ENCODE data around the gene NUP133.

The NUP133 gene

GRCh38 chr1:229550812-229551567, 42.8 kb upstream of the NUP133 start:
- H3K4me3 ChIP-seq (ENCODE audit: low read depth, low read length), result no peak overlapping the region
- H3K36me3 ChIP-seq, result peaks cover 23% of the 10 kb centered on the region
- no peak for DNase-seq
- H3K4me1 ChIP-seq, result no peaks in the 10 kb centered on the region; the same call in 1 of the 2 replicates
- H3K9me3 ChIP-seq, result no peaks in the 10 kb centered on the region
- H3K27me3 ChIP-seq, result no peaks in the 10 kb centered on the region
- TF ChIP-seq, protein P1, sequence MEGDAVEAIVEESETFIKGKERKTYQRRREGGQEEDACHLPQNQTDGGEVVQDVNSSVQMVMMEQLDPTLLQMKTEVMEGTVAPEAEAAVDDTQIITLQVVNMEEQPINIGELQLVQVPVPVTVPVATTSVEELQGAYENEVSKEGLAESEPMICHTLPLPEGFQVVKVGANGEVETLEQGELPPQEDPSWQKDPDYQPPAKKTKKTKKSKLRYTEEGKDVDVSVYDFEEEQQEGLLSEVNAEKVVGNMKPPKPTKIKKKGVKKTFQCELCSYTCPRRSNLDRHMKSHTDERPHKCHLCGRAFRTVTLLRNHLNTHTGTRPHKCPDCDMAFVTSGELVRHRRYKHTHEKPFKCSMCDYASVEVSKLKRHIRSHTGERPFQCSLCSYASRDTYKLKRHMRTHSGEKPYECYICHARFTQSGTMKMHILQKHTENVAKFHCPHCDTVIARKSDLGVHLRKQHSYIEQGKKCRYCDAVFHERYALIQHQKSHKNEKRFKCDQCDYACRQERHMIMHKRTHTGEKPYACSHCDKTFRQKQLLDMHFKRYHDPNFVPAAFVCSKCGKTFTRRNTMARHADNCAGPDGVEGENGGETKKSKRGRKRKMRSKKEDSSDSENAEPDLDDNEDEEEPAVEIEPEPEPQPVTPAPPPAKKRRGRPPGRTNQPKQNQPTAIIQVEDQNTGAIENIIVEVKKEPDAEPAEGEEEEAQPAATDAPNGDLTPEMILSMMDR (IDR thresholded peaks at IDR 0.05; ENCODE audit: low read depth, low read length), result no peak

DNA sequence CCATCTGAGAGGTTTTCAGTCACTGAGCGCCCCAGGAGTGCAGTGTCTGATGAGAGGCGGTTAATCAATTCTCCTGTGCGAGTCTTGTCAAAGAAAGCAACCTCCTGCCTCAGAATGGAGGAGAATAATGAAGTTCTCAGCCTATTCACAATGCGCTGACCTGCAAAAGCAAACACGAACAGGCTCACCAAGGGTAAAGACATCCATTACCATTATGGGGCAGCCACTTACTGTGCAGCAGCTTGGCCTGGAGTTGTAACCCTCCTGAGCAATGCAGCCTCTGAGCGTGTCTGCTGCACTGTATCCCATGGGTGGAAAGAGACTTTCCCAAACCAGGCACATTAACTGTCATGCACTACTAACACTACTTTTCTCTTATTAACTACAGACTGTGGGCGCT, 39.4 kb upstream of the NUP133 start:
- DNase-seq, result no peak
- no peaks in the 10 kb centered on the region for H3K9me3 ChIP-seq
- no peaks in the 10 kb centered on the region for H3K4me1 ChIP-seq
- TF ChIP-seq, protein P1 (IDR thresholded peaks at IDR 0.05; ENCODE audit: low read depth, low read length), result no peak
- H3K4me3 ChIP-seq (ENCODE audit: low read depth, low read length), result no peak overlapping the region
- no peaks in the 10 kb centered on the region for H3K27me3 ChIP-seq
- H3K36me3 ChIP-seq, result peaks cover 32% of the 10 kb centered on the region

DNA sequence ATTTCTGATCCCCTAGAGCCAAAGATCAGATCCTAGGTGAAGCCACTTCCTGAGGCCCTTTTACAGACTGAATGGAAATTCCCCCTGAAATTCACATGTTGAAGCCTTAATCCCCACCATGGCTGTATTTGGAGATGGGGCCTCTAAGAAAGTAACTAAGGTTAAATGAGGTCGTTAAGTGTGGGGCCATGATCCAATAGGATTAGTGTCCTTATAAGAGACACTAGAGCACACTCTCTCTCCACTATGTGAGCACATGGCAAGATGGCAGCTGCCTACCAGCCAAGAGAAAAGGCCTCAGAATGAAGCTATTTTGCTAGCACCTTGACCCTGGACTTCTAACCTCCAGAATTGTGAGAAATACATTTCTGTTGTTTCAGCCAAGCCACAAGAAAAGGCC, 36.4 kb upstream of the NUP133 start:
- peaks cover 36% of the 10 kb centered on the region for H3K36me3 ChIP-seq
- TF ChIP-seq, protein P1 (IDR thresholded peaks at IDR 0.05; ENCODE audit: low read depth, low read length), result no peak
- H3K27me3 ChIP-seq, result no peaks in the 10 kb centered on the region
- no peaks in the 10 kb centered on the region for H3K4me1 ChIP-seq
- no peak overlapping the region for H3K4me3 ChIP-seq (ENCODE audit: low read depth, low read length)
- H3K9me3 ChIP-seq, result no peaks in the 10 kb centered on the region
- DNase-seq, result no peak

- TF ChIP-seq, protein P1 (IDR thresholded peaks at IDR 0.05; ENCODE audit: low read depth, low read length), result no peak
- no peak for DNase-seq
- no peak overlapping the region for H3K4me3 ChIP-seq (ENCODE audit: low read depth, low read length)
- H3K36me3 ChIP-seq, result peaks cover 39% of the 10 kb centered on the region
- H3K4me1 ChIP-seq, result no peaks in the 10 kb centered on the region
- no peaks in the 10 kb centered on the region for H3K9me3 ChIP-seq
- H3K27me3 ChIP-seq, result no peaks in the 10 kb centered on the region
These were observed 31.8 kb upstream of the NUP133 start for GRCh38 chr1:229539863-229540506.

GRCh38 chr1:229538945-229539344, 30.8 kb upstream of the NUP133 start:
- DNase-seq, result no peak
- TF ChIP-seq, protein P1 (IDR thresholded peaks at IDR 0.05; ENCODE audit: low read depth, low read length), result no peak
- Histone ChIP-seq H3K9me3 (no peaks in the 10 kb centered on the region), H3K4me3 (ENCODE audit: low read depth, low read length) (no peak overlapping the region), H3K4me1 (no peaks in the 10 kb centered on the region), H3K36me3 (peaks cover 36% of the 10 kb centered on the region), H3K27me3 (no peaks in the 10 kb centered on the region)

- H3K9me3 ChIP-seq, result no peaks in the 10 kb centered on the region
- no peak for DNase-seq
- no peak overlapping the region for H3K4me3 ChIP-seq (ENCODE audit: low read depth, low read length)
- H3K4me1 ChIP-seq, result no peaks in the 10 kb centered on the region
- H3K36me3 ChIP-seq, result peaks cover 35% of the 10 kb centered on the region
- TF ChIP-seq, protein P1 (IDR thresholded peaks at IDR 0.05; ENCODE audit: low read depth, low read length), result no peak
- no peaks in the 10 kb centered on the region for H3K27me3 ChIP-seq
These were observed 29.8 kb upstream of the NUP133 start for GRCh38 chr1:229537894-229538293.
